Measurements from ENCODE around the gene EPG5.
"Not testable (repeated sequence)": the region's sequence is repeated elsewhere in the genome, so short reads cannot be mapped to it uniquely, and the experiment has no call there.

Gene EPG5

GRCh38 chr18:45834306-45834705 lies 132.8 kb downstream of the EPG5 start:
- peaks cover 12 to 16% of the 10 kb centered on the region in 2 donors for H3K4me1 ChIP-seq (ENCODE audit: control insufficient read depth in 2 of 2, insufficient read depth in 2 of 2, low read length in 2 of 2)
- H3K27me3 ChIP-seq (ENCODE audit: control insufficient read depth in 2 of 2, insufficient read depth in 2 of 2, low read length in 2 of 2): peaks cover 12 to 25% of the 10 kb centered on the region in 2 donors
- H3K4me3 ChIP-seq (ENCODE audit: low read length in 2 of 2): no peak overlapping the region
- no peak overlapping the region for H3K27ac ChIP-seq (ENCODE audit: low read depth in 2 of 2, low read length in 2 of 2)
- H3K36me3 ChIP-seq (ENCODE audit: control insufficient read depth in 2 of 2, insufficient read depth in 2 of 2, low read length in 2 of 2): no peaks in the 10 kb centered on the region
- no peaks in the 10 kb centered on the region for H3K9me3 ChIP-seq (ENCODE audit: control insufficient read depth in 2 of 2, low read length in 2 of 2)
- H3K9ac ChIP-seq (ENCODE audit: low read depth in 1 of 2, low read length in 2 of 2): no peak overlapping the region

- peaks cover 15 to 20% of the 10 kb centered on the region in 2 donors for H3K4me1 ChIP-seq (ENCODE audit: control insufficient read depth in 2 of 2, insufficient read depth in 2 of 2, low read length in 2 of 2)
- H3K9me3 ChIP-seq (ENCODE audit: control insufficient read depth in 2 of 2, low read length in 2 of 2): no peaks in the 10 kb centered on the region
- H3K4me3 ChIP-seq (ENCODE audit: low read length in 2 of 2): no peak overlapping the region
- H3K9ac ChIP-seq (ENCODE audit: low read depth in 1 of 2, low read length in 2 of 2): no peak overlapping the region
- H3K27me3 ChIP-seq (ENCODE audit: control insufficient read depth in 2 of 2, insufficient read depth in 2 of 2, low read length in 2 of 2): peaks cover 12 to 21% of the 10 kb centered on the region in 2 donors
- no peak overlapping the region for H3K27ac ChIP-seq (ENCODE audit: low read depth in 2 of 2, low read length in 2 of 2)
- H3K36me3 ChIP-seq (ENCODE audit: control insufficient read depth in 2 of 2, insufficient read depth in 2 of 2, low read length in 2 of 2): no peaks in the 10 kb centered on the region
Observed at GRCh38 chr18:45833846-45834245, 133.3 kb downstream of the EPG5 start.

GRCh38 chr18:45830917-45831316 lies 136.2 kb downstream of the EPG5 start:
- no peak overlapping the region for H3K27ac ChIP-seq (ENCODE audit: low read depth in 2 of 2, low read length in 2 of 2)
- peaks cover 0 to 2% of the 10 kb centered on the region in 2 donors for H3K27me3 ChIP-seq (ENCODE audit: control insufficient read depth in 2 of 2, insufficient read depth in 2 of 2, low read length in 2 of 2)

GRCh38 chr18:45829855-45830254 lies 137.3 kb downstream of the EPG5 start:
- H3K27me3 ChIP-seq (ENCODE audit: control insufficient read depth in 2 of 2, insufficient read depth in 2 of 2, low read length in 2 of 2): peaks cover 0 to 2% of the 10 kb centered on the region in 2 donors
- H3K36me3 ChIP-seq (ENCODE audit: control insufficient read depth in 2 of 2, insufficient read depth in 2 of 2, low read length in 2 of 2): no peaks in the 10 kb centered on the region
- H3K9ac ChIP-seq (ENCODE audit: low read depth in 1 of 2, low read length in 2 of 2): no peak overlapping the region
- H3K9me3 ChIP-seq (ENCODE audit: control insufficient read depth in 2 of 2, low read length in 2 of 2): no peaks in the 10 kb centered on the region
- peaks cover 12 to 13% of the 10 kb centered on the region in 2 donors for H3K4me1 ChIP-seq (ENCODE audit: control insufficient read depth in 2 of 2, insufficient read depth in 2 of 2, low read length in 2 of 2)
- no peak overlapping the region for H3K27ac ChIP-seq (ENCODE audit: low read depth in 2 of 2, low read length in 2 of 2)
- H3K4me3 ChIP-seq (ENCODE audit: low read length in 2 of 2): no peak overlapping the region

More at GRCh38 chr18:45830917-45831316, 136.2 kb downstream of the EPG5 start:
- Histone ChIP-seq H3K36me3 (ENCODE audit: control insufficient read depth in 2 of 2, insufficient read depth in 2 of 2, low read length in 2 of 2) (no peaks in the 10 kb centered on the region), H3K4me1 (ENCODE audit: control insufficient read depth in 2 of 2, insufficient read depth in 2 of 2, low read length in 2 of 2) (peaks cover 13 to 14% of the 10 kb centered on the region in 2 donors), H3K4me3 (ENCODE audit: low read length in 2 of 2) (no peak overlapping the region), H3K9me3 (ENCODE audit: control insufficient read depth in 2 of 2, low read length in 2 of 2) (no peaks in the 10 kb centered on the region), H3K9ac (ENCODE audit: low read depth in 1 of 2, low read length in 2 of 2) (no peak overlapping the region)

GRCh38 chr18:45828917-45829811 lies 138.0 kb downstream of the EPG5 start:
- peaks cover 0 to 2% of the 10 kb centered on the region in 2 donors for H3K27me3 ChIP-seq (ENCODE audit: control insufficient read depth in 2 of 2, insufficient read depth in 2 of 2, low read length in 2 of 2)
- H3K4me1 ChIP-seq (ENCODE audit: control insufficient read depth in 2 of 2, insufficient read depth in 2 of 2, low read length in 2 of 2): peaks cover 12 to 13% of the 10 kb centered on the region in 2 donors
- peak overlapping the region in 1 of 2 donors; percentile 22 for H3K4me3 ChIP-seq (ENCODE audit: low read length in 2 of 2)
- H3K9me3 ChIP-seq (ENCODE audit: control insufficient read depth in 2 of 2, low read length in 2 of 2): no peaks in the 10 kb centered on the region
- H3K27ac ChIP-seq (ENCODE audit: low read depth in 2 of 2, low read length in 2 of 2): peak overlapping the region in 1 of 2 donors; percentile 34
- H3K9ac ChIP-seq (ENCODE audit: low read depth in 1 of 2, low read length in 2 of 2): no peak overlapping the region
- no peaks in the 10 kb centered on the region for H3K36me3 ChIP-seq (ENCODE audit: control insufficient read depth in 2 of 2, insufficient read depth in 2 of 2, low read length in 2 of 2)

- not testable (repeated sequence) for H3K4me3 ChIP-seq (ENCODE audit: low read length in 2 of 2); H3K9ac ChIP-seq (ENCODE audit: low read depth in 1 of 2, low read length in 2 of 2); H3K27ac ChIP-seq (ENCODE audit: low read depth in 2 of 2, low read length in 2 of 2); H3K36me3 ChIP-seq (ENCODE audit: control insufficient read depth in 2 of 2, insufficient read depth in 2 of 2, low read length in 2 of 2); H3K9me3 ChIP-seq (ENCODE audit: control insufficient read depth in 2 of 2, low read length in 2 of 2); H3K27me3 ChIP-seq (ENCODE audit: control insufficient read depth in 2 of 2, insufficient read depth in 2 of 2, low read length in 2 of 2)
- peaks cover 12 to 13% of the 10 kb centered on the region in 2 donors for H3K4me1 ChIP-seq (ENCODE audit: control insufficient read depth in 2 of 2, insufficient read depth in 2 of 2, low read length in 2 of 2)
Observed at GRCh38 chr18:45826716-45827115, 140.4 kb downstream of the EPG5 start.

- Histone ChIP-seq H3K27ac (ENCODE audit: low read depth in 2 of 2, low read length in 2 of 2) (no peak overlapping the region), H3K27me3 (ENCODE audit: control insufficient read depth in 2 of 2, insufficient read depth in 2 of 2, low read length in 2 of 2) (peaks cover 0 to 2% of the 10 kb centered on the region in 2 donors), H3K36me3 (ENCODE audit: control insufficient read depth in 2 of 2, insufficient read depth in 2 of 2, low read length in 2 of 2) (no peaks in the 10 kb centered on the region), H3K4me1 (ENCODE audit: control insufficient read depth in 2 of 2, insufficient read depth in 2 of 2, low read length in 2 of 2) (peaks cover 12 to 13% of the 10 kb centered on the region in 2 donors), H3K9ac (ENCODE audit: low read depth in 1 of 2, low read length in 2 of 2) (no peak overlapping the region), H3K4me3 (ENCODE audit: low read length in 2 of 2) (no peak overlapping the region), H3K9me3 (ENCODE audit: control insufficient read depth in 2 of 2, low read length in 2 of 2) (no peaks in the 10 kb centered on the region)
Observed at GRCh38 chr18:45826084-45826483, 141.0 kb downstream of the EPG5 start.

- H3K27ac ChIP-seq (ENCODE audit: low read depth in 2 of 2, low read length in 2 of 2): no peak within 1 kb of the TSS
- H3K9ac ChIP-seq (ENCODE audit: low read depth in 1 of 2, low read length in 2 of 2): no peak within 1 kb of the TSS
- H3K9me3 ChIP-seq (ENCODE audit: control insufficient read depth in 2 of 2, low read length in 2 of 2): no peaks in the 10 kb centered on the region
- H3K4me1 ChIP-seq (ENCODE audit: control insufficient read depth in 2 of 2, insufficient read depth in 2 of 2, low read length in 2 of 2): peaks cover 12 to 13% of the 10 kb centered on the region in 2 donors
- H3K36me3 ChIP-seq (ENCODE audit: control insufficient read depth in 2 of 2, insufficient read depth in 2 of 2, low read length in 2 of 2): no peaks in the 10 kb centered on the region
- H3K4me3 ChIP-seq (ENCODE audit: low read length in 2 of 2): no peak within 1 kb of the TSS
- peaks cover 0 to 2% of the 10 kb centered on the region in 2 donors for H3K27me3 ChIP-seq (ENCODE audit: control insufficient read depth in 2 of 2, insufficient read depth in 2 of 2, low read length in 2 of 2)
Observed at GRCh38 chr18:45825258-45826044, 141.7 kb downstream of the EPG5 start, which contains the start of gene SIGLEC15. TSS of gene SIGLEC15 (plus strand) at chr18:45825675. CDS start at chr18:45825729, 54 bp downstream.

- Histone ChIP-seq H3K27me3 (ENCODE audit: control insufficient read depth in 2 of 2, insufficient read depth in 2 of 2, low read length in 2 of 2) (peaks cover 0 to 2% of the 10 kb centered on the region in 2 donors), H3K9ac (ENCODE audit: low read depth in 1 of 2, low read length in 2 of 2) (no peak overlapping the region), H3K4me3 (ENCODE audit: low read length in 2 of 2) (no peak overlapping the region), H3K27ac (ENCODE audit: low read depth in 2 of 2, low read length in 2 of 2) (no peak overlapping the region), H3K36me3 (ENCODE audit: control insufficient read depth in 2 of 2, insufficient read depth in 2 of 2, low read length in 2 of 2) (no peaks in the 10 kb centered on the region), H3K4me1 (ENCODE audit: control insufficient read depth in 2 of 2, insufficient read depth in 2 of 2, low read length in 2 of 2) (no peaks in the 10 kb centered on the region), H3K9me3 (ENCODE audit: control insufficient read depth in 2 of 2, low read length in 2 of 2) (no peaks in the 10 kb centered on the region)
Observed at GRCh38 chr18:45821711-45822110, 145.4 kb downstream of the EPG5 start.

GRCh38 chr18:45821026-45821425 lies 146.1 kb downstream of the EPG5 start:
- peaks cover 0 to under 1% of the 10 kb centered on the region in 2 donors for H3K27me3 ChIP-seq (ENCODE audit: control insufficient read depth in 2 of 2, insufficient read depth in 2 of 2, low read length in 2 of 2)
- no peak overlapping the region for H3K4me3 ChIP-seq (ENCODE audit: low read length in 2 of 2)
- H3K4me1 ChIP-seq (ENCODE audit: control insufficient read depth in 2 of 2, insufficient read depth in 2 of 2, low read length in 2 of 2): no peaks in the 10 kb centered on the region
- no peaks in the 10 kb centered on the region for H3K36me3 ChIP-seq (ENCODE audit: control insufficient read depth in 2 of 2, insufficient read depth in 2 of 2, low read length in 2 of 2)
- no peaks in the 10 kb centered on the region for H3K9me3 ChIP-seq (ENCODE audit: control insufficient read depth in 2 of 2, low read length in 2 of 2)
- H3K9ac ChIP-seq (ENCODE audit: low read depth in 1 of 2, low read length in 2 of 2): no peak overlapping the region
- H3K27ac ChIP-seq (ENCODE audit: low read depth in 2 of 2, low read length in 2 of 2): no peak overlapping the region

Data from mucosa of rectum (tissue), 2 donors.